Neural cell (in vitro differentiated cells): ENCODE results near the gene ATF7IP. TPM values are rescaled to one million over a fixed set of nuclear protein-coding genes. Genes with fewer than 3 reads are reported as not detected.

Source experiments
- H2AFZ ChIP-seq: fragments of 200-600, 300-800 bp; sonication (generic), shearing (Covaris generic); 2 replicates; pipeline ENCODE4 v1.6.0; 2014; ENCODE audit warnings: low read depth, mild to moderate bottlenecking, antibody characterized with exemption, low read length, moderate library complexity
- H3F3A ChIP-seq: fragments of 200-600 bp; shearing (Covaris generic); 2 replicates; pipeline ENCODE4 v1.6.1; 2016; ENCODE audit warnings: mild to moderate bottlenecking, moderate library complexity, mixed read lengths, antibody characterized with exemption, low read length; ENCODE audit not compliant: insufficient read depth, poor library complexity, severe bottlenecking
- H3K27ac ChIP-seq: fragments of 200-600, 300-800 bp; sonication (generic), shearing (Covaris generic); 2 replicates; pipeline ENCODE4 v1.5.1; 2014; ENCODE audit warnings: mild to moderate bottlenecking, low read length, moderate library complexity
- H3K27me3 ChIP-seq: fragments of 300-800, 200-600 bp; sonication (generic), shearing (Covaris generic); 2 replicates; pipeline ENCODE4 v1.6.0; 2014; ENCODE audit warnings: mild to moderate bottlenecking, low read depth, low read length, moderate library complexity; ENCODE audit not compliant: insufficient read depth
- H3K36me3 ChIP-seq: fragments of 300-800, 200-600 bp; sonication (generic), shearing (Covaris generic); 2 replicates; pipeline ENCODE4 v1.5.1; 2014; ENCODE audit warnings: mild to moderate bottlenecking, antibody characterized with exemption, low read length, moderate library complexity; ENCODE audit not compliant: insufficient read depth
- H3K4me2 ChIP-seq: fragments of 300-800, 200-600 bp; sonication (generic), shearing (Covaris generic); 2 replicates; pipeline ENCODE4 v1.6.0; 2014; ENCODE audit warnings: mild to moderate bottlenecking, low read length
- H3K4me3 ChIP-seq: fragments of 300-800, 200-600 bp; sonication (generic), shearing (Covaris generic); 2 replicates; pipeline ENCODE4 v1.5.1; 2014; ENCODE audit warnings: mild to moderate bottlenecking, low read length, moderate library complexity
- H3K79me2 ChIP-seq: fragments of 200-600 bp; shearing (Covaris generic); replicated peaks from 2 replicates; pipeline ENCODE4 v1.6.0; 2014; ENCODE audit warnings: mild to moderate bottlenecking, low read length, moderate library complexity; ENCODE audit not compliant: insufficient read depth
- H3K9ac ChIP-seq: fragments of 300-800, 200-600 bp; sonication (generic), shearing (Covaris generic); 2 replicates; pipeline ENCODE4 v1.6.1; 2016; ENCODE audit warnings: mild to moderate bottlenecking, low read length, mixed read lengths
- H3K9me2 ChIP-seq: fragments of 200-600 bp; shearing (Covaris generic); 2 replicates; pipeline ENCODE4 v1.6.1; 2016; ENCODE audit warnings: mild to moderate bottlenecking, low read length, mixed read lengths; ENCODE audit not compliant: insufficient read depth
- H3K9me3 ChIP-seq: fragments of 200-600, 300-800 bp; sonication (generic), shearing (Covaris generic); 2 replicates; pipeline ENCODE4 v1.6.1; 2016; ENCODE audit warnings: mild to moderate bottlenecking, mixed run types, low read length, moderate library complexity, mixed read lengths
- H4K20me1 ChIP-seq: fragments of 200-600 bp; shearing (Covaris generic); 2 replicates; pipeline ENCODE4 v1.6.1; 2016; ENCODE audit warnings: mild to moderate bottlenecking, mixed run types; ENCODE audit not compliant: insufficient read depth
- CTCF ChIP-seq: fragments of 450-650 bp; IDR thresholded peaks from 2 replicates; pipeline ENCODE4 v1.5.1; 2014; ENCODE audit warnings: antibody characterized with exemption, mild to moderate bottlenecking, moderate library complexity; ENCODE audit not compliant: poor library complexity, severe bottlenecking
- EP300 ChIP-seq: fragments of 450-650 bp; conservative IDR thresholded peaks from 2 replicates; pipeline ENCODE4 v1.6.1; 2014; ENCODE audit warnings: antibody characterized with exemption, mild to moderate bottlenecking, moderate library complexity; ENCODE audit not compliant: poor library complexity, severe bottlenecking
- EZH2 ChIP-seq: fragments of 200-600, 300-800 bp; shearing (Covaris generic), sonication (generic); IDR thresholded peaks from 2 replicates; pipeline ENCODE4 v1.6.1; 2014; ENCODE audit warnings: antibody characterized with exemption, low read length, borderline replicate concordance, mild to moderate bottlenecking; ENCODE audit not compliant: insufficient read depth, poor library complexity, severe bottlenecking
- MXI1 ChIP-seq: fragments of 450-650 bp; conservative IDR thresholded peaks from 2 replicates; pipeline ENCODE4 v1.6.1; 2014; ENCODE audit warnings: antibody characterized with exemption, mild to moderate bottlenecking; ENCODE audit not compliant: poor library complexity, severe bottlenecking
- POLR2AphosphoS5 ChIP-seq: IDR thresholded peaks from 2 replicates; pipeline ENCODE4 v1.6.1; 2012
- RAD21 ChIP-seq: fragments of 450-650 bp; conservative IDR thresholded peaks from 2 replicates; pipeline ENCODE4 v1.6.1; 2014; ENCODE audit warnings: antibody characterized with exemption, mild to moderate bottlenecking, moderate library complexity
- REST ChIP-seq: IDR thresholded peaks from 2 replicates; pipeline ENCODE4 v1.6.1; 2012; ENCODE audit warnings: borderline replicate concordance
- SMC3 ChIP-seq: fragments of 450-650 bp; conservative IDR thresholded peaks from 2 replicates; pipeline ENCODE4 v1.6.1; 2014; ENCODE audit warnings: antibody characterized with exemption, mild to moderate bottlenecking, moderate library complexity; ENCODE audit not compliant: poor library complexity
- TAF1 ChIP-seq: IDR thresholded peaks from 2 replicates; pipeline ENCODE4 v1.6.1; 2012; ENCODE audit warnings: low read depth
- polyA plus RNA-seq: library from polyadenylated mRNA; depleted of rRNA; stranded (reverse); fragments of >200 nt; gene quantifications from 2 replicates; pipeline ENCODE4 v1.2.3, GENCODE V29; 2014

ATF7IP gene
- polyA plus RNA-seq, 1 donor from 2014 or later: 34.8 TPM

DNA sequence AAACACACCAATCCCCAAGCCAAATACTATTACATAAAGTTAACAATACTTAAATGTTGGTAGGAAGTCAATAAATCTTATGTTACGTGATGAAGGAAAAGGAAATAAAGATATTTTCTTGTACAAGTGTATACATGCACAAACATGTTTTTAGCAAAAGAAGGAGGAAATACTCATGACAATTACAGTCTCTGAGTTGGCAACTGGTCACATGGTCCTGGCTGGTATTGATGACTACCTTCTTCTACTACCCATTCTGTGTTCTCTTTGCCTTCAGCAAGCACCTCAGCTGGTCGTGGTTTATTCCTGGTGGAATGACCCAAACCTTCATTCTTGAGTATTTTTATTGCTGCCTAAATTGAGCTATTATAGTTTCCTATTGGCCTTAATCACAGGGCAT is 117.4 kb downstream of the ATF7IP start:
- Histone ChIP-seq H3K36me3 (peaks cover 17% of the 10 kb centered on the region), H3K4me2 (no peak overlapping the region), H3K79me2 (no peaks in the 10 kb centered on the region), H3K9me2 (no peaks in the 10 kb centered on the region), H3K4me3 (no peak overlapping the region), H3K27me3 (no peaks in the 10 kb centered on the region), H3F3A (no peaks in the 10 kb centered on the region), H3K9me3 (no peaks in the 10 kb centered on the region), H2AFZ (no peak overlapping the region), H3K9ac (no peak overlapping the region), H4K20me1 (no peaks in the 10 kb centered on the region), H3K27ac (no peak overlapping the region)
- TF ChIP-seq RAD21: no peak
- TF ChIP-seq CTCF: no peak
- no peak for TF ChIP-seq MXI1
- no peak for TF ChIP-seq REST
- no peak for TF ChIP-seq SMC3
- TF ChIP-seq EZH2: no peak
- TF ChIP-seq TAF1: no peak
- TF ChIP-seq POLR2AphosphoS5: no peak
- TF ChIP-seq EP300: no peak

DNA sequence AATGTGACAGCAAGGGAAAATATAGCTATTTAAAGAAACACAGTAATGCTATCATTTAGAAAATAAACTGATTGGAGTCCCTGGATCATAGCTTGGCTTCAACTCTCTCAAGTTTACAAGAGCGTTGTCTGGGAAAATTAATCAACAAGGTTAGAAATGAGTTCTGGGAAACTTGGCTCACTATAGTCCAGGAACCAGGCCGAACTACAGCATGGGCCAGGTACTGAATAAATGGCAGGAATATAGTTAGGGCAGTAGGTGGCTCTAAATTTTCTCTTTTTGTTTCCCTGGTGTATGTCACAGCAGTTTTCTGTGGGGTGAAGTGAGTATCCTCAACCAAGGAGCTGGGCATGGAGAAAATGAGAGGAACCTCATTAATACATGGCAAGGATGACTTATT is 129.8 kb downstream of the ATF7IP start:
- Histone ChIP-seq H3K9me2 (no peaks in the 10 kb centered on the region), H3K27me3 (no peaks in the 10 kb centered on the region), H3K9me3 (no peaks in the 10 kb centered on the region), H2AFZ (no peak overlapping the region), H3K4me2 (no peak overlapping the region), H3K36me3 (peaks cover 33% of the 10 kb centered on the region), H4K20me1 (no peaks in the 10 kb centered on the region), H3F3A (no peaks in the 10 kb centered on the region), H3K9ac (no peak overlapping the region), H3K4me3 (no peak overlapping the region), H3K27ac (no peak overlapping the region), H3K79me2 (no peaks in the 10 kb centered on the region)
- no peak for TF ChIP-seq MXI1
- TF ChIP-seq POLR2AphosphoS5: no peak
- TF ChIP-seq RAD21: no peak
- no peak for TF ChIP-seq EP300
- TF ChIP-seq SMC3: no peak
- TF ChIP-seq TAF1: no peak
- TF ChIP-seq REST: no peak
- no peak for TF ChIP-seq EZH2
- TF ChIP-seq CTCF: no peak
